B cell (primary cell): ENCODE results near the gene FSIP1. TPM values are rescaled to one million over a fixed set of nuclear protein-coding genes. Genes with fewer than 3 reads are reported as not detected.

Experiments
- ATAC-seq: fragments of 200-7000 bp; cut with Tn5 transposase; one replicate; pipeline ENCODE4 v1.10.0; 2021; ENCODE audit warnings: low read depth, mild to moderate bottlenecking, moderate number of reproducible peaks, moderate library complexity
- CTCF ChIA-PET: fragments of 350-600 bp; sonication (Branson Sonifier 250); formaldehyde crosslinking; loops from one replicate; lab custom pipeline; 2021; ENCODE audit warnings: antibody characterized with exemption, inconsistent platforms; lab: Charles Lee
- POLR2A ChIA-PET: fragments of 350-600 bp; sonication (Branson Sonifier 250); formaldehyde crosslinking; loops from one replicate; lab custom pipeline; 2021; ENCODE audit warnings: antibody characterized with exemption; lab: Charles Lee
- DNase-seq: peaks from one replicate; pipeline ENCODE4 v3.0.0; 2013
- H2AFZ ChIP-seq: 2 replicates; pipeline ENCODE4 v1.6.1; 2012; ENCODE audit warnings: mild to moderate bottlenecking, low read depth, low read length; ENCODE audit not compliant: insufficient read depth, poor library complexity, severe bottlenecking
- H3K27ac ChIP-seq, 2 donors: 1 replicate in 1 of 2; 2 replicates in 1 of 2; pipeline ENCODE4 v1.5.1; 2012 to 2013; ENCODE audit warnings: low read length in 2 of 2, mild to moderate bottlenecking in 2 of 2, moderate library complexity in 1 of 2
- H3K27me3 ChIP-seq, 4 experiments: fragments of 200-600 bp in 1 of 4; sonication (generic) in 1 of 4; replicated peaks in 1 of 4; 1 replicate in 2 of 4; 2 replicates in 2 of 4; pipeline versions ENCODE4 v1.6.1 to v1.7.0; 2013 to 2016; ENCODE audit warnings: low read length in 3 of 4, mild to moderate bottlenecking in 2 of 4, mixed read lengths in 1 of 4, moderate library complexity in 1 of 4; ENCODE audit not compliant: insufficient read depth in 4 of 4, control insufficient read depth in 3 of 4; ENCODE audit errors: control extremely low read depth in 1 of 4
- H3K36me3 ChIP-seq, 2 experiments: replicated peaks in 1 of 2; 1 replicate in 1 of 2; 2 replicates in 1 of 2; pipeline versions ENCODE4 v1.6.1 to v1.7.1; 2013; ENCODE audit warnings: low read length in 1 of 2; ENCODE audit not compliant: insufficient read depth in 2 of 2, control insufficient read depth in 1 of 2; ENCODE audit errors: control extremely low read depth in 1 of 2, extremely low read depth in 1 of 2
- H3K4me1 ChIP-seq, 2 donors: fragments of 200-600 bp in 1 of 2; sonication (generic) in 1 of 2; 1 replicate in 1 of 2; 2 replicates in 1 of 2; pipeline versions ENCODE4 v1.5.1 to v1.6.1; 2013 to 2017; ENCODE audit warnings: low read length in 2 of 2; ENCODE audit not compliant: control insufficient read depth in 2 of 2, insufficient read depth in 2 of 2
- H3K4me2 ChIP-seq: replicated peaks from 2 replicates; pipeline ENCODE3; 2012; ENCODE audit warnings: mild to moderate bottlenecking, low read depth, low read length; ENCODE audit not compliant: poor library complexity, severe bottlenecking
- H3K4me3 ChIP-seq, 5 experiments: fragments of 200-600 bp in 1 of 5; sonication (generic) in 1 of 5; 1 replicate in 3 of 5; 2 replicates in 2 of 5; pipeline versions ENCODE4 v1.5.1 to v1.7.0; 2011 to 2016; ENCODE audit warnings: low read length in 4 of 5, mild to moderate bottlenecking in 4 of 5, low read depth in 2 of 5, control low read depth in 1 of 5, moderate library complexity in 1 of 5; ENCODE audit not compliant: insufficient read depth in 1 of 5; ENCODE audit errors: control extremely low read depth in 1 of 5, extremely low read depth in 1 of 5
- H3K79me2 ChIP-seq: fragments of 200-600 bp; sonication (generic); one replicate; pipeline ENCODE4 v1.6.0; 2016; ENCODE audit warnings: low read length; ENCODE audit not compliant: control insufficient read depth, insufficient read depth
- H3K9ac ChIP-seq: fragments of 200-600 bp; sonication (generic); 2 replicates; pipeline ENCODE4 v1.6.1; 2017; ENCODE audit warnings: mild to moderate bottlenecking, low read length, moderate library complexity
- H3K9me3 ChIP-seq, 3 donors: one replicate each; pipeline versions ENCODE4 v1.6.1 to v1.7.1; 2013; ENCODE audit warnings: low read length in 2 of 3; ENCODE audit not compliant: control insufficient read depth in 2 of 3, insufficient read depth in 1 of 3; ENCODE audit errors: control extremely low read depth in 1 of 3
- H4K20me1 ChIP-seq: 2 replicates; pipeline ENCODE4 v1.6.0; 2012; ENCODE audit warnings: mild to moderate bottlenecking, low read length; ENCODE audit not compliant: insufficient read depth, control insufficient read depth, poor library complexity, severe bottlenecking
- H3K27ac Mint-ChIP-seq: one replicate; pipeline ENCODE4 v1.8.0; 2021; ENCODE audit warnings: mixed read lengths
- H3K27me3 Mint-ChIP-seq: one replicate; pipeline ENCODE4 v1.8.0; 2021; ENCODE audit warnings: mixed read lengths
- H3K4me1 Mint-ChIP-seq: one replicate; pipeline ENCODE4 v1.8.0; 2021; ENCODE audit warnings: mixed read lengths
- H3K4me3 Mint-ChIP-seq: one replicate; pipeline ENCODE4 v1.8.0; 2021; ENCODE audit warnings: mixed read lengths
- H3K9me3 Mint-ChIP-seq: one replicate; pipeline ENCODE4 v1.8.0; 2022; ENCODE audit warnings: mixed read lengths; ENCODE audit not compliant: insufficient read depth
- CTCF ChIP-seq: fragments of 200-600 bp; IDR thresholded peaks from one replicate; pipeline ENCODE4 v1.8.0; 2022; ENCODE audit warnings: antibody characterized with exemption, mild to moderate bottlenecking
- EZH2 ChIP-seq: IDR thresholded peaks from 2 replicates; pipeline ENCODE4 v1.6.1; 2012; ENCODE audit warnings: borderline replicate concordance, low read depth, mild to moderate bottlenecking, moderate library complexity, low read length; ENCODE audit not compliant: insufficient read depth, poor library complexity, severe bottlenecking
- WGBS: methylation state at CpG from one replicate; pipeline ENCODE4 v1.1.5; 2013; ENCODE audit warnings: missing lambda C conversion rate; ENCODE audit not compliant: insufficient coverage; 5-methylcytosine and 5-hydroxymethylcytosine counted together
- intact Hi-C: fragments of 100-400 bp; cut with micrococcal nuclease; formaldehyde crosslinking; loops from one replicate; pipeline ENCODE4 v1.10.0; 2022
- polyA plus RNA-seq: library from polyadenylated mRNA; depleted of rRNA; stranded (reverse); fragments of >200 nt; gene quantifications from 2 replicates; pipeline ENCODE4 v1.2.3, GENCODE V29; 2012
- total RNA-seq, 2 donors: library from RNA; stranded (reverse); fragments of 120-200 nt in 1 of 2; gene quantifications; 1 replicate in 1 of 2; 2 replicates in 1 of 2; pipeline versions ENCODE4 v1.2.3 to v1.2.4, GENCODE V29; 2013 to 2022

FSIP1 gene
- total and polyA plus RNA-seq, 2 donors (not counting 1 experiment from before 2014, with no cell fraction given): 0.19 to 0.49 TPM

- Histone ChIP-seq H3K4me2 (no peak overlapping the region), H3K4me1 (no peaks in the 10 kb centered on the region), H3K9me3 (no peaks in the 10 kb centered on the region), H3K36me3 (no peaks in the 10 kb centered on the region), H3K4me3 (no peak overlapping the region), H3K79me2 (no peaks in the 10 kb centered on the region), H3K27me3 (no peaks in the 10 kb centered on the region), H4K20me1 (no peaks in the 10 kb centered on the region), H2AFZ (no peak overlapping the region), H3K27ac (no peak overlapping the region), H3K9ac (no peak overlapping the region)
- no peak for DNase-seq
- ChIA-PET CTCF (no interaction called here), POLR2A (no interaction called here)
- no peak overlapping the region for H3K27ac Mint-ChIP-seq
- H3K9me3 Mint-ChIP-seq: no peaks in the 10 kb centered on the region
- TF ChIP-seq CTCF: no peak
- TF ChIP-seq EZH2: no peak
- H3K27me3 Mint-ChIP-seq: peaks cover 18% of the 10 kb centered on the region
- H3K4me1 Mint-ChIP-seq: no peaks in the 10 kb centered on the region
- no peak overlapping the region for H3K4me3 Mint-ChIP-seq
- intact Hi-C loops: no loop called here
- ATAC-seq: no peak
- 92% methylated on average over 2 of the region's 3 CpGs for WGBS
These were observed 116.0 kb downstream of the FSIP1 start for GRCh38 chr15:39666677-39667076.

- peaks cover 18% of the 10 kb centered on the region for H3K27me3 Mint-ChIP-seq
- no peak for ATAC-seq
These were observed 116.9 kb downstream of the FSIP1 start for GRCh38 chr15:39665629-39666250.

More at GRCh38 chr15:39665629-39666250, 116.9 kb downstream of the FSIP1 start:
- Mint-ChIP-seq H3K4me3 (no peak overlapping the region), H3K27ac (no peak overlapping the region), H3K4me1 (no peaks in the 10 kb centered on the region), H3K9me3 (no peaks in the 10 kb centered on the region)
- ChIA-PET CTCF (no interaction called here), POLR2A (no interaction called here)
- WGBS: 40% methylated on average over 1 of the region's 4 CpGs
- Histone ChIP-seq H3K36me3 (no peaks in the 10 kb centered on the region), H3K9me3 (no peaks in the 10 kb centered on the region), H4K20me1 (no peaks in the 10 kb centered on the region), H3K9ac (no peak overlapping the region), H3K27me3 (no peaks in the 10 kb centered on the region), H3K27ac (no peak overlapping the region), H3K79me2 (no peaks in the 10 kb centered on the region), H2AFZ (no peak overlapping the region), H3K4me1 (no peaks in the 10 kb centered on the region), H3K4me3 (no peak overlapping the region), H3K4me2 (no peak overlapping the region)
- DNase-seq: no peak
- TF ChIP-seq CTCF (no peak), EZH2 (no peak)
- intact Hi-C loops: no loop called here
